ENCODE data around the gene SMYD3. TPM values are rescaled to one million over a fixed set of nuclear protein-coding genes. Genes with fewer than 3 reads are reported as not detected.

Gene SMYD3
- total RNA-seq, 1 donor from 2014 or later, result 0.32 TPM

DNA sequence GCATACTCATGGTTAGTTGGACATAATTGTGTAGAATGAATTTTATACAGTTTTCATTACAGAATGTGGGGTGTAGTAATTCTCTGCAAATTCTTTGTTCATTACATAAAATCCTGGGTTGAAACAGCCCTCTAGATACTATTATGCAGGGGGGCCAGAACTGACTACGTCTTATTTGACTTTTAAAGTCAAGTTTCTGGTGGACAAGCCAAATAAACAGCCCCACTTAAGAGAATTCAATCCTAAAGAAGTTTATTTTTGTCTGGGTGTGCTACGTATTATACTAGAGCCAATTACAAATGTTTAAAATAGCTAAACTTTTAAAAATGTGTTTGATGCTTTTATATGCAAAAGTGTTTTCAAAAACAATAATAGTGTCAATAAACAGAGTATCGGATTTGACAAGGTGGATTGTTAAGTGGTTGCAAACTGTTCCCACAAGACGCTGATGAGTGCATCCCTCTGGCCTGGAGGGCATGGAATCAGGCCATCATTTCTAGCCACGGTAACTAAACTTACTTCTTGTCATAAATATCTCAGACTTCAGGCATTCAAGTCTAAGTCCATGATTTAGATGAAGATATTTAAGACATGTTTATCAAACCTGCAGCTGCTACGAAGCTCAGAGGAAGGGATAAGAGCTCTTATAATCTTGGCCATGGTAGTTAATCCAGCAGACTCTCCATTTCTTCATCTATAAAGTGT lies 706.0 kb downstream of the SMYD3 start:
- intact Hi-C loops (cut with DNase I), result no loop called here
- Histone ChIP-seq H3K27ac (no peak overlapping the region), H3K36me3 (no peaks in the 10 kb centered on the region), H3K9me3 (no peaks in the 10 kb centered on the region), H3K4me1 (no peaks in the 10 kb centered on the region), H3K4me3 (no peak overlapping the region), H3K27me3 (no peaks in the 10 kb centered on the region)
- TF ChIP-seq CTCF (IDR thresholded peaks at IDR 0.05), result no peak
- DNase-seq (ENCODE audit: low spot score in 2 of 2), result no peak

DNA sequence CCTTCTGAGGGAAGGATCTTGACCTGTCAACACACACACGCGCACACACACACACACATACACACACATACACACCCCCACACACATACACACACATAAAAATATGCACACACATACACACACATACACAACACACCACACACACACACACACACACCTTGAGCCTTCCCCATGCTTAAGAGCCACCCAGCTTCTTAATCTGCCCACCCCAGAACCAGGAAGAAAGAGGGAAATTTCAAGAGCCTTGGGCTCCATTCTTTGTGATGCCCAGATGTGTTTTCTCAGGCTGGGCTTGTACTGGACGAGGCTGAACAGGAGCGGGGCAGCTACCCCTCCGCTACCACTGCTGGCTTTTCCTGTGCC lies 708.7 kb downstream of the SMYD3 start:
- intact Hi-C loops (cut with DNase I), result no loop called here
- no peak for DNase-seq (ENCODE audit: low spot score in 2 of 2)
- Histone ChIP-seq H3K27me3 (no peaks in the 10 kb centered on the region), H3K4me1 (no peaks in the 10 kb centered on the region), H3K4me3 (no peak overlapping the region), H3K27ac (no peak overlapping the region), H3K9me3 (no peaks in the 10 kb centered on the region), H3K36me3 (no peaks in the 10 kb centered on the region)
- TF ChIP-seq CTCF (IDR thresholded peaks at IDR 0.05), result no peak

GRCh38 chr1:245797592-245798348 lies 709.3 kb downstream of the SMYD3 start:
- Histone ChIP-seq H3K27ac (no peak overlapping the region), H3K27me3 (no peaks in the 10 kb centered on the region), H3K4me1 (no peaks in the 10 kb centered on the region), H3K4me3 (no peak overlapping the region), H3K36me3 (no peaks in the 10 kb centered on the region), H3K9me3 (no peaks in the 10 kb centered on the region)
- intact Hi-C loops (cut with DNase I), result no loop called here
- no peak for TF ChIP-seq CTCF (IDR thresholded peaks at IDR 0.05)
- no peak for DNase-seq (ENCODE audit: low spot score in 2 of 2)

- no peak for TF ChIP-seq CTCF (IDR thresholded peaks at IDR 0.05)
- Histone ChIP-seq H3K4me3 (no peak overlapping the region), H3K27ac (no peak overlapping the region), H3K27me3 (no peaks in the 10 kb centered on the region), H3K9me3 (no peaks in the 10 kb centered on the region), H3K36me3 (no peaks in the 10 kb centered on the region), H3K4me1 (no peaks in the 10 kb centered on the region)
- intact Hi-C loops (cut with DNase I), result no loop called here
- DNase-seq (ENCODE audit: low spot score in 2 of 2), result no peak
Measured at GRCh38 chr1:245791410-245792312, 715.4 kb downstream of the SMYD3 start.

- no peaks in the 10 kb centered on the region for H3K36me3 ChIP-seq
- intact Hi-C loops (cut with DNase I), result no loop called here
- no peak for DNase-seq (ENCODE audit: low spot score in 2 of 2)
- no peaks in the 10 kb centered on the region for H3K9me3 ChIP-seq
- H3K27ac ChIP-seq, result no peak overlapping the region
- H3K4me3 ChIP-seq, result no peak overlapping the region
- no peak for TF ChIP-seq CTCF (IDR thresholded peaks at IDR 0.05)
- H3K4me1 ChIP-seq, result no peaks in the 10 kb centered on the region
- H3K27me3 ChIP-seq, result no peaks in the 10 kb centered on the region
Measured at GRCh38 chr1:245790441-245790840, 716.6 kb downstream of the SMYD3 start.
